Loucy (cell line): Measurements from ENCODE around the gene ATP13A4.

ENCODE experiments used
- CTCF ChIP-seq: fragments of 200-600 bp; sonication (generic); conservative IDR thresholded peaks from 2 replicates; pipeline ENCODE4 v1.5.1; 2014; ENCODE audit warnings: mild to moderate bottlenecking, antibody characterized with exemption, low read length
- EZH2phosphoT487 ChIP-seq: fragments of 200-600 bp; IDR thresholded peaks from 2 replicates; pipeline ENCODE4 v1.6.1; 2018; ENCODE audit warnings: antibody characterized with exemption, mild to moderate bottlenecking, moderate library complexity, borderline replicate concordance

DNA sequence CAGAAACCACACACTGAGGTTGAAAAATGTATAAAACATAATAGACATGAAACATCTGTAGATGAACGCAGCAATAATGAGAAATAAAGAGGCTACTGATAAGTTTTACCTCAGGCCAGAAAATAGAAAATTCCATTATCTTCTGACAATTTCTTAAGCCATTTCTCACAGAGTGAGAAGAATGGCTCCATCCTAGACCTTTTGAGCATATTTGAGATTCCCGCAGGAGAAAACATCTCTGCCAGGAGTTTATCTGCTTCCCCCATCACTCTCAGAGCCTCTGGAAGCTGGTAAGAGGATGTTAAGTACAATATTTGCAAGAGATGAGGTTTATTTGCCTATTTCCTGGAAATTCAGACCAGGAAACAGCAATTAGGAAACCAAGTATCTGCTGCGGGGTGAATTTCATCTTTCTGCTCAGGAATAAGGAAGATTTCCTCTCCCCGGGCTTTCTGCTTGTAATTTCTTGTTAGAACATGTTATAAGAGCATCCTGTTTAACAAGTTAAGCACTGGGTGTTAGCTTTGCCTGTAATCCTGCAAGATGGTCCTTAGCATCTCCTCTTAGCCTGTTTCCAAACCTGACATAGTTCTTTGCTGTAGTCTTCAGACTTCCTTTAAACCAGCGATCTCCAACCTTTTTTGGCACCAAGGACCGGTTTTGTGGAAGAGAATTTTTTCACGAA lies 54.8 kb downstream of the ATP13A4 start:
- TF ChIP-seq CTCF = no peak
- no peak for TF ChIP-seq EZH2phosphoT487
